H4 (cell line): Measurements from ENCODE around the gene C4orf46. TPM values are rescaled to one million over a fixed set of nuclear protein-coding genes. Genes with fewer than 3 reads are reported as not detected.
"Not testable (repeated sequence)": the region's sequence is repeated elsewhere in the genome, so short reads cannot be mapped to it uniquely, and the experiment has no call there.

Source experiments
- DNase-seq: peaks from one replicate; pipeline ENCODE4 v3.0.0-alpha.2; 2015; ENCODE audit warnings: low spot score
- total RNA-seq: library from RNA; depleted of rRNA; stranded (reverse); fragments of >200 nt; shearing (Covaris generic); gene quantifications from 2 replicates; pipeline ENCODE4 v1.2.3, GENCODE V29; 2014; rRNA removed

Gene C4orf46
- total RNA-seq, result 19.0 and 29.8 TPM in 2 replicates

- DNase-seq, result no peak
Observed at GRCh38 chr4:158671665-158671914, at the start of gene C4orf46. C4orf46 (minus strand) TSS chr4:158671887; CDS start chr4:158671801, 86 bp downstream.

- no peak for DNase-seq
Observed at GRCh38 chr4:158715802-158716201, 44.1 kb upstream of the C4orf46 start.

GRCh38 chr4:158714937-158715336 lies 43.2 kb upstream of the C4orf46 start:
- DNase-seq, result no peak

GRCh38 chr4:158712622-158713021 lies 40.9 kb upstream of the C4orf46 start:
- not testable (repeated sequence) for DNase-seq

GRCh38 chr4:158710814-158711213 lies 39.1 kb upstream of the C4orf46 start:
- peak; percentile 6 for DNase-seq

- DNase-seq, result no peak
Observed at GRCh38 chr4:158704274-158704673, 32.6 kb upstream of the C4orf46 start.

GRCh38 chr4:158688813-158689212 lies 17.1 kb upstream of the C4orf46 start:
- DNase-seq, result no peak

- no peak for DNase-seq
Observed at GRCh38 chr4:158682066-158682465, 10.4 kb upstream of the C4orf46 start.

- no peak for DNase-seq
Observed at GRCh38 chr4:158681629-158682028, 9.9 kb upstream of the C4orf46 start.

GRCh38 chr4:158678767-158679166 lies 7.1 kb upstream of the C4orf46 start:
- no peak for DNase-seq

GRCh38 chr4:158676076-158676475 lies 4.4 kb upstream of the C4orf46 start:
- DNase-seq, result no peak

- no peak for DNase-seq
Observed at GRCh38 chr4:158673633-158674032, 1.9 kb upstream of the C4orf46 start.

- DNase-seq, result peak; percentile 99
Observed at GRCh38 chr4:158671915-158672806, 474 bp upstream of the C4orf46 start, which contains the start of gene ETFDH. ETFDH (plus strand) TSS chr4:158672296; CDS start chr4:158672457, 161 bp downstream.

GRCh38 chr4:158670975-158671664 lies 567 bp downstream of the C4orf46 start:
- DNase-seq, result peak; percentile 76

- DNase-seq, result no peak
Observed at GRCh38 chr4:158669310-158669709, 2.4 kb downstream of the C4orf46 start.

- DNase-seq, result peak; percentile 20
Observed at GRCh38 chr4:158667651-158668198, 4.0 kb downstream of the C4orf46 start.

- DNase-seq, result no peak
Observed at GRCh38 chr4:158666892-158667291, 4.8 kb downstream of the C4orf46 start.

- no peak for DNase-seq
Observed at GRCh38 chr4:158664806-158665205, 6.9 kb downstream of the C4orf46 start.

GRCh38 chr4:158663707-158664625 lies 7.7 kb downstream of the C4orf46 start:
- not testable (repeated sequence) for DNase-seq

GRCh38 chr4:158663255-158663654 lies 8.4 kb downstream of the C4orf46 start:
- not testable (repeated sequence) for DNase-seq

- DNase-seq, result no peak
Observed at GRCh38 chr4:158657291-158657690, 14.4 kb downstream of the C4orf46 start.

- no peak for DNase-seq
Observed at GRCh38 chr4:158656439-158656838, 15.2 kb downstream of the C4orf46 start.
